Esophagus squamous epithelium (tissue), 5 donors: ENCODE measurements around the gene MAGIX. TPM values are rescaled to one million over a fixed set of nuclear protein-coding genes. Genes with fewer than 3 reads are reported as not detected.
"Not testable (repeated sequence)": the region's sequence is repeated elsewhere in the genome, so short reads cannot be mapped to it uniquely, and the experiment has no call there.

Source experiments
- DNase-seq: peaks from one replicate; lab custom pipeline; 2025; lab: John Stamatoyannopoulos, UW
- H3K27ac ChIP-seq, 4 donors: fragments of 200-600 bp; sonication (generic); one replicate each; pipeline ENCODE4 v1.5.1; 2016 to 2019; ENCODE audit warnings: mild to moderate bottlenecking in 1 of 4
- H3K27me3 ChIP-seq, 4 donors: fragments of 200-600 bp; sonication (generic); 1 replicate in 3 of 4; 2 replicates in 1 of 4; pipeline versions ENCODE4 v1.5.1 to v1.6.0; 2017 to 2021; ENCODE audit warnings: antibody characterized with exemption in 1 of 4
- H3K36me3 ChIP-seq, 3 donors: fragments of 200-600 bp; sonication (generic); one replicate each; pipeline ENCODE4 v1.5.1; 2016 to 2019
- H3K4me1 ChIP-seq, 3 donors: fragments of 200-600 bp; sonication (generic); one replicate each; pipeline ENCODE4 v1.5.1; 2017 to 2019
- H3K4me3 ChIP-seq, 4 donors: fragments of 200-600 bp; sonication (generic); 1 replicate in 3 of 4; 2 replicates in 1 of 4; pipeline ENCODE4 v1.5.1; 2016 to 2019; ENCODE audit warnings: mild to moderate bottlenecking in 2 of 4, moderate library complexity in 1 of 4
- H3K9me3 ChIP-seq, 3 donors: fragments of 200-600 bp; sonication (generic); one replicate each; pipeline ENCODE4 v1.5.1; 2016 to 2019
- POLR2A ChIP-seq, 4 donors: fragments of 450-650 bp; IDR thresholded peaks; one replicate each; pipeline ENCODE4 v1.6.1; 2017; ENCODE audit warnings: antibody characterized with exemption in 4 of 4, mild to moderate bottlenecking in 4 of 4, moderate library complexity in 3 of 4
- WGBS, 2 donors: methylation state at CpG; one replicate each; pipeline ENCODE4 v1.1.5; 2018; 5-methylcytosine and 5-hydroxymethylcytosine counted together
- intact Hi-C: fragments of 100-400 bp; cut with DNase I; formaldehyde crosslinking; loops from one replicate; pipeline ENCODE4 v1.15.0; 2022
- total RNA-seq, 4 donors: library from RNA; depleted of rRNA; stranded (reverse); fragments of >200 nt; gene quantifications; one replicate each; pipeline ENCODE4 v1.1.0, GENCODE V29; 2016
- TF ChIP-seq, protein P1 (sequence below), 6 experiments: fragments of 450-650 bp in 4 of 6; fragments of 200-600 bp in 2 of 6; sonication (generic) in 2 of 6; IDR thresholded peaks; one replicate each; pipeline ENCODE4 v1.5.1; 2016 to 2019; ENCODE audit warnings: antibody characterized with exemption in 6 of 6, mild to moderate bottlenecking in 4 of 6, moderate library complexity in 4 of 6
- donor health status: DM: yes; HTN: yes; CAD: no.

MAGIX gene
- total RNA-seq, 4 donors from 2014 or later: 5.1 to 15.0 (median 8.5) TPM

DNA sequence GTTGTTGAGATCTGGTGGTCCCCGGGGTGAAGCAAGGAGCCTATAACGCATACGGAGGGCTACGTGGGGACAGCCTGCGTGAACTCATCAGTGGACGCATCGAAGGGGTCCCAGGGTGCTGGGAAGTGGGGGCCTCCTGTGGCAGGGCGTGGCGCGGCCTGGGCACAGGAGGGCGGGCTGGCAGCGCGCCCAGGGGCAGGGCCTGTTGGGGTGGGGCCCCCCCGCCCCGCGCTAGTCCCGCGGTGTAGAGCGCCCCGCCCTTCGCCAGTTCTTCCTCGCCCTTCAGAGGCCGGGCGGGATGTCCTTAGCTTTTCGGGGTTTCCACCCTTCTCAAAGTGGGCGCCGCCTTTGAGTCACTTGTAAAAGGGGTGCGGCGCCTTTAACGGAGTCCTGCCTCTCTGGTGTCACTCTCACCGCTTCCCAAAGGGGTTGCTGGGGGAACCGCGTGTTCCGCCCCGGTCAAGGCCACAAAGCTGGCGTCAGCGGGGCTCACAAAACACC, 9.8 kb downstream of the MAGIX start:
- Histone ChIP-seq H3K27me3 (no peaks in the 10 kb centered on the region), H3K9me3 (no peaks in the 10 kb centered on the region), H3K4me1 (peaks cover 0 to 75% (median 9%) of the 10 kb centered on the region in 3 donors), H3K4me3 (peak overlapping the region; percentile 63 to 75 (median 66)), H3K27ac (peak overlapping the region; percentile 93 to 96 (median 95)), H3K36me3 (peaks cover 0 to 31% (median 0%) of the 10 kb centered on the region in 3 donors)
- DNase-seq: no peak
- WGBS, 2 donors: 43% methylated on average over 5 of the region's 37 CpGs; no CpG with 5 or more reads in 1 of the 2 donors
- intact Hi-C loops: no loop called here
- TF ChIP-seq, protein P1, sequence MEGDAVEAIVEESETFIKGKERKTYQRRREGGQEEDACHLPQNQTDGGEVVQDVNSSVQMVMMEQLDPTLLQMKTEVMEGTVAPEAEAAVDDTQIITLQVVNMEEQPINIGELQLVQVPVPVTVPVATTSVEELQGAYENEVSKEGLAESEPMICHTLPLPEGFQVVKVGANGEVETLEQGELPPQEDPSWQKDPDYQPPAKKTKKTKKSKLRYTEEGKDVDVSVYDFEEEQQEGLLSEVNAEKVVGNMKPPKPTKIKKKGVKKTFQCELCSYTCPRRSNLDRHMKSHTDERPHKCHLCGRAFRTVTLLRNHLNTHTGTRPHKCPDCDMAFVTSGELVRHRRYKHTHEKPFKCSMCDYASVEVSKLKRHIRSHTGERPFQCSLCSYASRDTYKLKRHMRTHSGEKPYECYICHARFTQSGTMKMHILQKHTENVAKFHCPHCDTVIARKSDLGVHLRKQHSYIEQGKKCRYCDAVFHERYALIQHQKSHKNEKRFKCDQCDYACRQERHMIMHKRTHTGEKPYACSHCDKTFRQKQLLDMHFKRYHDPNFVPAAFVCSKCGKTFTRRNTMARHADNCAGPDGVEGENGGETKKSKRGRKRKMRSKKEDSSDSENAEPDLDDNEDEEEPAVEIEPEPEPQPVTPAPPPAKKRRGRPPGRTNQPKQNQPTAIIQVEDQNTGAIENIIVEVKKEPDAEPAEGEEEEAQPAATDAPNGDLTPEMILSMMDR (IDR thresholded peaks at IDR 0.05): no peak
- peak in 1 of 4 donors; percentile 29 for TF ChIP-seq POLR2A (IDR thresholded peaks at IDR 0.05)

DNA sequence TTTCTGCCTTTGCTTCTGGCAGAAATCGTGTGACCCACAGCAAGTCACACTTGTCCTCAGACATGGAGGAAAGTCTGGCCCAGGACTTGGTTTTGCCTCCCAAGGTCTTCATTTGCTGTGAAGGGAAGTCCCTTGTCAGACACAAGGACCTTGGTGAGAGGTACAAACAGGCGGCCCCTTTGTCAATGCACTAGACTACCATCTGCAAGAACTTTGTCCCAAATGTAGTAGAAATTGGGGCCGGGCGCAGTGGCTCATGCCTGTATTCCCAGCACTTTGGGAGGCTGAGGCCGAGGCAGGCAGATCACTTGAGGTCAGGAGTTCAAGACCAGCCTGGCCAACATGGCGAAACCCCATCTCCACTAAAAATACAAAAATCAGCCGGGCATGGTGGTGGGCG, 11.0 kb downstream of the MAGIX start:
- DNase-seq, intact Hi-C loops, H3K9me3 ChIP-seq, H3K27me3 ChIP-seq: not testable (repeated sequence)
- H3K27ac ChIP-seq: peak overlapping the region; percentile 93 to 96 (median 95)
- peaks cover 0 to 39% (median 0%) of the 10 kb centered on the region in 3 donors for H3K36me3 ChIP-seq
- H3K4me3 ChIP-seq: peak overlapping the region in 2 of 4 donors; percentile 66 to 75
- WGBS, 2 donors: 70% methylated on average over 2 of the region's 8 CpGs; no CpG with 5 or more reads in 1 of the 2 donors
- peaks cover 0 to 72% (median 7%) of the 10 kb centered on the region in 3 donors for H3K4me1 ChIP-seq

DNA sequence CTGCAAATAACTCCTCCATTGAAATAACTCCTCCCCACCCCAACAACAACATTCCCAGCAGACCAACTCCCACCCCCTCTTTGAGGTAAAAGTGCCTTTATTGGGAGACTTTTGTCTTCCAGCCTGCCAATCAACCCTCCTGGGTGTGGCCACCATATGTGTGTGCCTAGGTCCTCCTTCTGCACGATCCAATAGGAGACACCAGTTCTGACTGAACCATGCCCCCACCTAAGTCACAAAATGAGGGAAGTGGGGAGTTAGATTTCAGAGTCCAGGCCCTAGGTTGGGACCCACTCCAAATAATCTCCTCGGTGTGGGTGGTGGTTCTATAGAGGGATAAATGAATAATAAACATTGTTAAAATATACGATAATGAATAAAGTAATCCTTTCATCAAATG, 12.2 kb downstream of the MAGIX start:
- peaks cover 0 to 51% (median 0%) of the 10 kb centered on the region in 3 donors for H3K36me3 ChIP-seq
- DNase-seq: no peak
- WGBS, 2 donors: 18 to 79% methylated on average over 2 of the region's 3 CpGs
- H3K4me1 ChIP-seq: peaks cover 0 to 65% (median 7%) of the 10 kb centered on the region in 3 donors
- H3K27me3 ChIP-seq: no peaks in the 10 kb centered on the region
- no peak for TF ChIP-seq POLR2A (IDR thresholded peaks at IDR 0.05)
- TF ChIP-seq, protein P1 (IDR thresholded peaks at IDR 0.05): no peak
- H3K27ac ChIP-seq: peak overlapping the region; percentile 93 to 96 (median 95)
- no peak overlapping the region for H3K4me3 ChIP-seq
- no peaks in the 10 kb centered on the region for H3K9me3 ChIP-seq
- intact Hi-C loops: no loop called here

DNA sequence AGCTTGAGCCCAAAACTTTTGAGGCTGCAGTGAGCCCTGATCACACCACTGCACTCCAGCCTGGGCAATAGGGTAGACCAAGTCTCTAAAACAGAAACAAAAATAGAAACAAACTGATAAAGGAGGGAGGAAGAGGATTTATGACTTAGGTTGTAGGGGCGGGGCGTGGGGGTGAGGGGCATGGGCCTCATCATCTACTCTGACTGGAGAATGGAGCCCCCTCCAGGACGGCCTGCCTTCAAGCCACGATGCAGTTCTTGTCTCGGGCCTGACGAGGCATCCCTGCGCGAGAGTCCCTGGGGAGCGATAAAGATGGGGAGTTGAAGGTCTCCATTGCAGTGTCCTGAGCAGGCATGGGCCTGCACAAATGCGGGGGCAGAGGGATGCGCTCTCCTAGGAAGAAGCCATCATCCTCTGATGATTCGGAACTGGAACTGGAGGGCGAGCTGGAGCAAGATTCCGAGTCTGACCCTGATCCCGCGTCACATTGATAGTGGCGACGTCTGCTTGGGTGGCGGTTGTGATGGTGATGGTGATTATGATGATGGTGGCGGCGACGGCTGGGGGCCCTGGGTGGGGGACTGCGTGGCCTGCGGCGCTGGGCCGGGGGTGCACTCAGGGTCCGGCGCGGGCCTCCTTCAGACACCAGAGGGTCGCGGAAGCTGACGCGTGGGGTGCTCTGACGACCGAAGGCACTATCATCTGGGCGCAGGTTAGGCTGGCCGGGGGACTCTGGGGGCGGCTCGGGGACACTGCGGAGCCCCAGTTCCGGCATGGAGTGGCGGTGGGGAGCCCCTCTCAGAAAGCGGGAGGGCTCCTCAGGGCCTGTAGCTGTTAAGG, 13.1 kb downstream of the MAGIX start:
- Histone ChIP-seq H3K36me3 (peaks cover 0 to 60% (median 0%) of the 10 kb centered on the region in 3 donors), H3K4me1 (peaks cover 0 to 65% (median 7%) of the 10 kb centered on the region in 3 donors), H3K27ac (peak overlapping the region; percentile 73 to 96 (median 90)), H3K9me3 (no peaks in the 10 kb centered on the region), H3K27me3 (no peaks in the 10 kb centered on the region), H3K4me3 (peak overlapping the region in 1 of 4 donors; percentile 23)
- no peak for DNase-seq
- intact Hi-C loops: no loop called here
- no peak for TF ChIP-seq POLR2A (IDR thresholded peaks at IDR 0.05)
- TF ChIP-seq, protein P1 (IDR thresholded peaks at IDR 0.05): no peak
- 37 to 59% methylated on average over 7 to 15 of the region's 43 CpGs for WGBS, 2 donors

DNA sequence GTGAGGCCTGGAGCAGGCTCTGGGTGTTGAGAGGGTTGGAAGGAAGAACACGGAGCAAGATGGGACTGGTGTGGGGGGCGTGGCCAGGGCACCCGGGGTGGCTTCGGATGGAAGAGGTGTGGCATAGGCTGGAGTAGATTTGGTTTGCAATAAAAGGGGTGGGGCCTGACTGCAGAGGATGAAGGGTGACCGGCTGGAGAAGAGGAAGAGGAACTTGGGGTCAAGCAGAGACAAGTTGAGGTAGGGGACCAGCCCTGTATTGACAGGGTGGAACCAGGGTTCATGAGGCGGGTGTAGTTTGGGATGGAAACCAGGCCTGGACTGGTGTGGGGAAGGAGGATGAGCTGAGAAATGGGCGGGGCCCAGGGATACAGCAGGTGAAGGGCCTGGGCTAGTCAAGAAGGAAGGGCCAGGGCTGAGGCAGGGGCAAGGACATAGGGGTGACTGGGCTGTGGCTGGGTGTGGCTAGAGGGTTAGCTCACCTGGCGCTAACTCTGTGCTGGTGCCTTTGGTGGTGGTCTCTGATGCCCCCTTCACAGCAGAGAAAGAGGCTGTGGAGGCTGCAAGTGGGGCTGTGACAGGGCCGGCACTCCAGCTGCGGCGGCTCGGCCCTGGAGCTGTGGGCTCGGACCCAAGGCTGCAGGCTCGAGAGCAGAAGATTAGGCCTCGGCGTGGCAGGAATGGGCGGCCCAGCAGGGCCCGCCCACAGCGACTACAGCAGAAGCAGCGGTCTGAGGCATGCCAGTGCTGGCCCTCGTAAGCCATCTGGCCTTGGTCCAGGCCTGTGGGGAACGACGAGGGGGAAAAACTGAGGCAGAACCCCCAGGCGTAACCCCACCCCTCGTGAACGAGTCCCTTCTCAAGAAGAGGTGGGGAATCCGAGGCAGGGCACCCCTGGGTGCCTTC, 14.1 kb downstream of the MAGIX start:
- peak in 1 of 4 donors; percentile 37 for TF ChIP-seq POLR2A (IDR thresholded peaks at IDR 0.05)
- TF ChIP-seq, protein P1 (IDR thresholded peaks at IDR 0.05): no peak
- H3K4me3 ChIP-seq: peak overlapping the region in 1 of 4 donors; percentile 23
- H3K27me3 ChIP-seq: no peaks in the 10 kb centered on the region
- peaks cover 0 to 66% (median 0%) of the 10 kb centered on the region in 3 donors for H3K36me3 ChIP-seq
- peak overlapping the region; percentile 81 to 96 (median 90) for H3K27ac ChIP-seq
- intact Hi-C loops: no loop called here
- WGBS, 2 donors: 22 to 70% methylated on average over 10 to 18 of the region's 27 CpGs
- no peaks in the 10 kb centered on the region for H3K9me3 ChIP-seq
- H3K4me1 ChIP-seq: peaks cover 0 to 57% (median 7%) of the 10 kb centered on the region in 3 donors
- DNase-seq: no peak
